Measurements from ENCODE around the gene TMC8. TPM values are rescaled to one million over a fixed set of nuclear protein-coding genes. Genes with fewer than 3 reads are reported as not detected.

TMC8 gene
- total and polyA plus RNA-seq, 4 donors: 1.3 to 14.5 (median 5.0) TPM

DNA sequence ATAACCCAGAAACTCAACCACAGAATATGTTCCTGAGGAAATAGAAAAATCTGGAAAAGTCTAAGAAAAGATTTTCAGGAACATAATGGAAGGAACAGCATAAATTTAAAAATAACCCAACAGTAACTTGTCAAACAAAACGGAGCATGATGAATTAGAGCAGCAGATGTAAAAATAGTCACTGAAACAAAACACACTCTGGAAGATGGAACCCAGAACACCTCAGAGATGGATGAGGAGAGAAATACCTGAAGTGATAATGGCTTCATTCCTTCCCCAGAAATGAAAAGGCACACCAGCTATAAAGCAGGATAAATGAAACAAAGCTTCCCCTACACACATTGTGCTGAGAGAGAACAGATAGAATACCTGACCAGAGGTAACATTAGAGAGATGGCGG, 49.9 kb downstream of the TMC8 start:
- H3K27ac ChIP-seq (ENCODE audit: low read depth in 1 of 2, low read length in 2 of 2): peak overlapping the region; percentile 18 to 35
- WGBS: 84% methylated on average over 2 of the region's 2 CpGs
- no peak for DNase-seq (ENCODE audit: low spot score)
- H3K9me3 ChIP-seq (ENCODE audit: control insufficient read depth in 4 of 4, low read length in 3 of 4): no peaks in the 10 kb centered on the region
- no peaks in the 10 kb centered on the region for H3K36me3 ChIP-seq (ENCODE audit: control insufficient read depth in 4 of 4, insufficient read depth in 3 of 4, low read depth in 1 of 4, low read length in 3 of 4)
- TF ChIP-seq GABPA (IDR thresholded peaks at IDR 0.05 in 1 of 2, conservative IDR thresholded peaks at IDR 0.05 in 1 of 2) (no peak), EGR1 (IDR thresholded peaks at IDR 0.05; ENCODE audit: low read depth in 2 of 2) (no peak), HNF4A (conservative IDR thresholded peaks at IDR 0.05) (no peak), RXRA (IDR thresholded peaks at IDR 0.05) (no peak), YY1 (IDR thresholded peaks at IDR 0.05) (no peak), NR2F2 (IDR thresholded peaks at IDR 0.05) (no peak), FOXA1 (IDR thresholded peaks at IDR 0.05) (no peak), FOXA2 (IDR thresholded peaks at IDR 0.05) (no peak), REST (IDR thresholded peaks at IDR 0.05) (no peak), SP1 (IDR thresholded peaks at IDR 0.05) (no peak)
- TF ChIP-seq, protein P1, sequence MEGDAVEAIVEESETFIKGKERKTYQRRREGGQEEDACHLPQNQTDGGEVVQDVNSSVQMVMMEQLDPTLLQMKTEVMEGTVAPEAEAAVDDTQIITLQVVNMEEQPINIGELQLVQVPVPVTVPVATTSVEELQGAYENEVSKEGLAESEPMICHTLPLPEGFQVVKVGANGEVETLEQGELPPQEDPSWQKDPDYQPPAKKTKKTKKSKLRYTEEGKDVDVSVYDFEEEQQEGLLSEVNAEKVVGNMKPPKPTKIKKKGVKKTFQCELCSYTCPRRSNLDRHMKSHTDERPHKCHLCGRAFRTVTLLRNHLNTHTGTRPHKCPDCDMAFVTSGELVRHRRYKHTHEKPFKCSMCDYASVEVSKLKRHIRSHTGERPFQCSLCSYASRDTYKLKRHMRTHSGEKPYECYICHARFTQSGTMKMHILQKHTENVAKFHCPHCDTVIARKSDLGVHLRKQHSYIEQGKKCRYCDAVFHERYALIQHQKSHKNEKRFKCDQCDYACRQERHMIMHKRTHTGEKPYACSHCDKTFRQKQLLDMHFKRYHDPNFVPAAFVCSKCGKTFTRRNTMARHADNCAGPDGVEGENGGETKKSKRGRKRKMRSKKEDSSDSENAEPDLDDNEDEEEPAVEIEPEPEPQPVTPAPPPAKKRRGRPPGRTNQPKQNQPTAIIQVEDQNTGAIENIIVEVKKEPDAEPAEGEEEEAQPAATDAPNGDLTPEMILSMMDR (IDR thresholded peaks at IDR 0.05; ENCODE audit: low read depth, low read length, missing input control): no peak
- TF ChIP-seq, protein P2, sequence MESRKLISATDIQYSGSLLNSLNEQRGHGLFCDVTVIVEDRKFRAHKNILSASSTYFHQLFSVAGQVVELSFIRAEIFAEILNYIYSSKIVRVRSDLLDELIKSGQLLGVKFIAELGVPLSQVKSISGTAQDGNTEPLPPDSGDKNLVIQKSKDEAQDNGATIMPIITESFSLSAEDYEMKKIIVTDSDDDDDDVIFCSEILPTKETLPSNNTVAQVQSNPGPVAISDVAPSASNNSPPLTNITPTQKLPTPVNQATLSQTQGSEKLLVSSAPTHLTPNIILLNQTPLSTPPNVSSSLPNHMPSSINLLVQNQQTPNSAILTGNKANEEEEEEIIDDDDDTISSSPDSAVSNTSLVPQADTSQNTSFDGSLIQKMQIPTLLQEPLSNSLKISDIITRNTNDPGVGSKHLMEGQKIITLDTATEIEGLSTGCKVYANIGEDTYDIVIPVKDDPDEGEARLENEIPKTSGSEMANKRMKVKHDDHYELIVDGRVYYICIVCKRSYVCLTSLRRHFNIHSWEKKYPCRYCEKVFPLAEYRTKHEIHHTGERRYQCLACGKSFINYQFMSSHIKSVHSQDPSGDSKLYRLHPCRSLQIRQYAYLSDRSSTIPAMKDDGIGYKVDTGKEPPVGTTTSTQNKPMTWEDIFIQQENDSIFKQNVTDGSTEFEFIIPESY (IDR thresholded peaks at IDR 0.05): no peak
- H3K4me1 ChIP-seq (ENCODE audit: control insufficient read depth in 4 of 4, insufficient read depth in 4 of 4, low read length in 3 of 4): peaks cover 19 to 44% (median 35%) of the 10 kb centered on the region in 4 donors
- no peak overlapping the region for H3K9ac ChIP-seq (ENCODE audit: low read depth in 1 of 2, low read length in 2 of 2)
- H3K4me3 ChIP-seq (ENCODE audit: low read depth in 1 of 3, low read length in 3 of 3): no peak overlapping the region
- H3K27me3 ChIP-seq (ENCODE audit: control insufficient read depth in 4 of 4, insufficient read depth in 4 of 4, low read length in 3 of 4): no peaks in the 10 kb centered on the region

- Histone ChIP-seq H3K4me1 (ENCODE audit: control insufficient read depth in 4 of 4, insufficient read depth in 4 of 4, low read length in 3 of 4) (peaks cover 13 to 40% (median 32%) of the 10 kb centered on the region in 4 donors), H3K27ac (ENCODE audit: low read depth in 1 of 2, low read length in 2 of 2) (no peak overlapping the region), H3K9me3 (ENCODE audit: control insufficient read depth in 4 of 4, low read length in 3 of 4) (no peaks in the 10 kb centered on the region), H3K27me3 (ENCODE audit: control insufficient read depth in 4 of 4, insufficient read depth in 4 of 4, low read length in 3 of 4) (no peaks in the 10 kb centered on the region), H3K4me3 (ENCODE audit: low read depth in 1 of 3, low read length in 3 of 3) (no peak overlapping the region), H3K36me3 (ENCODE audit: control insufficient read depth in 4 of 4, insufficient read depth in 3 of 4, low read depth in 1 of 4, low read length in 3 of 4) (no peaks in the 10 kb centered on the region), H3K9ac (ENCODE audit: low read depth in 1 of 2, low read length in 2 of 2) (no peak overlapping the region)
- no peak for DNase-seq (ENCODE audit: low spot score)
- 96% methylated on average over 13 of the region's 13 CpGs for WGBS
- TF ChIP-seq, protein P2 (IDR thresholded peaks at IDR 0.05): no peak
- TF ChIP-seq FOXA1 (IDR thresholded peaks at IDR 0.05) (no peak), YY1 (IDR thresholded peaks at IDR 0.05) (no peak), TAF1 (conservative IDR thresholded peaks at IDR 0.05) (no peak), HNF4A (conservative IDR thresholded peaks at IDR 0.05) (no peak), NR2F2 (IDR thresholded peaks at IDR 0.05) (no peak), RXRA (IDR thresholded peaks at IDR 0.05) (no peak), FOXA2 (IDR thresholded peaks at IDR 0.05) (no peak), GABPA (IDR thresholded peaks at IDR 0.05 in 1 of 2, conservative IDR thresholded peaks at IDR 0.05 in 1 of 2) (no peak), SP1 (IDR thresholded peaks at IDR 0.05) (no peak), ATF3 (IDR thresholded peaks at IDR 0.05) (no peak), JUND (IDR thresholded peaks at IDR 0.05) (no peak)
- TF ChIP-seq, protein P1 (IDR thresholded peaks at IDR 0.05; ENCODE audit: low read depth, low read length, missing input control): no peak
- TF ChIP-seq, protein P3, sequence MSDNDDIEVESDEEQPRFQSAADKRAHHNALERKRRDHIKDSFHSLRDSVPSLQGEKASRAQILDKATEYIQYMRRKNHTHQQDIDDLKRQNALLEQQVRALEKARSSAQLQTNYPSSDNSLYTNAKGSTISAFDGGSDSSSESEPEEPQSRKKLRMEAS (IDR thresholded peaks at IDR 0.05): no peak
Observed at GRCh38 chr17:78182504-78182903, 51.9 kb downstream of the TMC8 start.

All from liver (tissue), 9 donors.